Measurements from ENCODE around the gene LAMA5.
"Not testable (repeated sequence)": the region's sequence is repeated elsewhere in the genome, so short reads cannot be mapped to it uniquely, and the experiment has no call there.

The LAMA5 gene

DNA sequence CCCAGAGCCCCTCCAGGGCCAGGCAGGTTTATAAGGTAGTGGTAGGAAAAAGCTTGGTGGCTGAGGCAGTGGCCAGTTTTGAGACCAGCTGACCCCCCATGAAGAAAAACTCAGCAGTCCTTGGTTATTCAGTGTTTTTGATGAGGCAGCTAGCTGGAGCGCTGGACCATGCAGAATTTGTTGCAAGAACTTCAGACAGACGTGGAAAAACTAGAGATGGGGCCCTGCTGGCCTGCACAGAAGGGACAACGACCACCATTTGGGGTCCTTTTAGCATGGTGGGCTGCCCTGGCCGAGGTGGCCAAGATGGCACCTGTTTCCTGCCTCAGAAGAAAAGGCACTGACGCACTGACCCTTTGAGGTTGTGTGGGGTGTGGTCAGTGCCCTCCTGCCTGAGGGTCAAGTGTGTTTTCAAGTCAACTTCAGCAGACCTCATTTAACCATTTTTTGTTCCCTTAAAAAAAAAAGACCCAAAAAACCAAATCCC lies 22.5 kb upstream of the LAMA5 start:
- in situ Hi-C loops (cut with HindIII; ENCODE audit: low sequenced_read_pairs) = loop anchor here (10.0 kb wide), 1 partner anchor 95 kb away; no protein-coding TSS in a partner anchor

DNA sequence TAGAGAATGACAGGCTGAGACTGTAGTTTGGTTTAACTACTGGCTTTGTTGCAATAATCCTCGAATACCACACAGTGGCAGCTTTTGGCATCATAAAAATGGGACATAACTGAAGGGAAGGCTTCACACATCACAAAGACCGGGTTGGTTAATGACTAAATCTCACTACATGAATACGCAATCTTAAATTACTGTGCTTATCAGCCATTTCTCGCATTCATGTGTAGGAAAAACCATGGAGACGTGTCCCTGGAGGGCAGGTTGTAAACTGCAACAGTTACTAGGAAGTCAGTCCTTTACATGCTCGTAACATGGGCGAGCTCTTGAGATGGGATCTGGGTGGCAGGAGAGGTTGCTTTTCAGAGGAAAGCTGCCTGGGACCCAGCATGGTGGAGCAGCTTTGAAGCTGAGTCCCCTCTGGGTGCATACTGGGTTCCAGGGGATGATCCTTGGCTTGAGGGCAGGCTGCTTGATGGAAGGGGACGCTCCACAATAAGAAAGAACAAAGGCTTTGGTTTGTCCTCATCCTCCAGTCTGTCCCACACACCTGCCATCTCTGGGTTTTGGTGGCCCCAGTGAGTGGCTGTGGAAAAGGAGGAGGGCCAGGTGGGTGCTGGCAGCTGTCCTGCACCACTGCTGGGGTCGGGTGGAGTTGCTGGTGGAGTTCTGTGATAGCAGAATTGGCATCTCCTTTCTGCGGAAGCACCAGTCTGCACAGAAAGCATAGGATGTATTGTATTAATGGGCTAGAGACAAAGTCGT lies 21.9 kb upstream of the LAMA5 start:
- in situ Hi-C loops (cut with HindIII; ENCODE audit: low sequenced_read_pairs) = loop anchor here (10.0 kb wide), 1 partner anchor 94 kb away; no protein-coding TSS in a partner anchor

DNA sequence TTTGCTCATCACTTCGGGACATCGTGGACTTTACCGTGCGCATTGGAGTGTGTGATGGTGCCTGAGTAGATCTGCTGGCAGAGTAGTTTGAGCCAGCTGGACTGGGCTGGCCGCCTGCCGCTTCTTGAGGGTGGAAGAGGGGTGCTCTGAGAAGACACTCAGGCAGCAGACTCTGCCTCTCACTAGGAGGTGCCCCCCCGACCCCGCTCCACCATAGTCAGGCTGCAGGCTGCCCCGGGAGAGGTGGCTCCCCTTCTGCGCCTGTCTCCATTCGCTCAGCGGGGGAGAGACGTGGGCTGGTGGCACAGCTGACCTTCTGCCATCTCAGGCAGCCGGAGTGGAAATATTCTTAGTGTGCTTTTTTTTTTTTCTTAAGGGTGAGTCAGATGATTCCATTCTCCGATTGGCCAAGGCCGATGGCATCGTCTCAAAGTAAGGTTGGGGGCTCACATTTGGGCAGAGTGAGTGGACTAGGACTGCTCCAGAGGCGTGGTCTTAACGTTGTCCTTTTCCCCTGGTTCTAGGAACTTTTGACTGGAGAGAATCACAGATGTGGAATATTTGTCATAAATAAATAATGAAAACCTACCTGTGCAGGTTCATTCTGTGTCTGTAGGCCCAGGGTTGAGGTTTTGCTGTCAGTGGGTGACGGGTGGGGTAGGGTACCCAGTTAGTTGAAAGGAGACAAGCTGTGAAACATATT lies 21.0 kb upstream of the LAMA5 start:
- in situ Hi-C loops (cut with HindIII; ENCODE audit: low sequenced_read_pairs) = loop anchor here (10.0 kb wide), 1 partner anchor 93 kb away; no protein-coding TSS in a partner anchor

DNA sequence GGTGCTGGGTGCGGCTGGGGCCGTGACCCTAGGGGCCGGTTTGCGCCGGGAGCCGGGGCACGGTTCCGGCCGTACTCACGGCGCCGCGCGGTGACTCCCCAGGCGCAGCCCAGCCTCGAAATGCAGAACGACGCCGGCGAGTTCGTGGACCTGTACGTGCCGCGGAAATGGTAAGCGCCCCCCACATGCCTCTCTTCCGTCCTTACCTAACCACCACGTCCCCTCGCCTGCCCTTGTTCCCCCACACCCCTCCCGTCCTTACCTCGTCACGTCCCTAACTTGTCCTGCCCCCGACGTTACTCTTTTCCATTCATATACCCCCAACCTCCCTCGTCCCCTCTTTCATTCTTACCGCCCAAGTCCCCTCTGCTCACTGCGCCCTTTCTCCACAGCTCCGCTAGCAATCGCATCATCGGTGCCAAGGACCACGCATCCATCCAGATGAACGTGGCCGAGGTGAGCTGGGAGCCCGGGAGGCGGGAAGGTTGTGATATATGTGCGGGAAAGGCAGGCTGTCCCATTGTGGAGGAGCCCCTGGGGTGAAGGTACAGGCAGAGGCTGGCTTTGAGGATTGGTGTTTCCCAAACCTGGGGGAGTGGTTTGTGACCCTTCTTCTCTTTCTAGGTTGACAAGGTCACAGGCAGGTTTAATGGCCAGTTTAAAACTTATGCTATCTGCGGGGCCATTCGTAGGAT lies 20.3 kb upstream of the LAMA5 start:
- in situ Hi-C loops (cut with HindIII; ENCODE audit: low sequenced_read_pairs) = loop anchor here (10.0 kb wide), 1 partner anchor 93 kb away; no protein-coding TSS in a partner anchor

DNA sequence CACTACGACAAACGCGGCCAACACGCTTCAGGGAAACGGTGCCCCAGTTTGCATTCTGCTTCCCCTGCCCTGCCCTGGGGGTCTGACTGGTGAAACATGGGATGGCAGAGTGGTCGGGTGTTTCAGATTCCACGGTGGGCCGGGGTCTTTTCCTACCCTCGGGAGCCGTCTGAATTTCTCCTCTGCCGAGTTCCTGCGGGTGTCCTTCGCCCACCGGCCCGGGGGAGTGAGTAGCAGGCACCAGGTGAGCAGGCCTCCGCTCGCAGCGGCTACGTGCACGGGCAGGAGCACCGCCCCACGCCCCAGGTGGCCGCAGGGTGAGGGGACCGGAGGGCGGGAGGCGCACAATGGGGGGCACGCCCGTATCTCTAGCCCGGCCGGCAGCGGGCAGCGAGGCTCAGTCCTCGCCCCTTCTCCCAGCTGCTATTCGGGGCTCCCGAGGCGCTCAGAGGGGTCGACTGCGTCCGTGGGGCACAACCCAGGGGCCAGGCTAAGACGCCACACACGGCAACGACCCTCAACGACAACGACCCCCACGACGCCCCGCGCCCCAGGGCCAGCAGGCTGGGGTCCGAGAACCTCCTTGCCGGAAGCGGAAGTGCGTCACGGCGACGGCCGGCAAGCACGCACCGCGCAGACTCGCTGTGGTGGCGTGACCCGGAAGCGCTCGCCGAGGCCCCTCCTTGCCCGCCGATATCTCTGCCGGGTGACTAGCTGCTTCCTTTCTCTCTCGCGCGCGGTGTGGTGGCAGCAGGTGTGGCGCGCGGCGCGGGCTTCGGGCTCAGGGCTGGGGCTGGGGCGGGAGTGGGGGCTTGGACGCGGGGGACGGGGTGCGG lies 19.5 kb upstream of the LAMA5 start, which contains the start of gene RPS21:
Gene RPS21, plus strand, starts transcription at position 721 of the 836 bp plus-strand sequence. CDS start 236 bp downstream, outside the sequence.
- in situ Hi-C loops (cut with HindIII; ENCODE audit: low sequenced_read_pairs) = loop anchor here (10.0 kb wide), 1 partner anchor 92 kb away; no protein-coding TSS in a partner anchor

DNA sequence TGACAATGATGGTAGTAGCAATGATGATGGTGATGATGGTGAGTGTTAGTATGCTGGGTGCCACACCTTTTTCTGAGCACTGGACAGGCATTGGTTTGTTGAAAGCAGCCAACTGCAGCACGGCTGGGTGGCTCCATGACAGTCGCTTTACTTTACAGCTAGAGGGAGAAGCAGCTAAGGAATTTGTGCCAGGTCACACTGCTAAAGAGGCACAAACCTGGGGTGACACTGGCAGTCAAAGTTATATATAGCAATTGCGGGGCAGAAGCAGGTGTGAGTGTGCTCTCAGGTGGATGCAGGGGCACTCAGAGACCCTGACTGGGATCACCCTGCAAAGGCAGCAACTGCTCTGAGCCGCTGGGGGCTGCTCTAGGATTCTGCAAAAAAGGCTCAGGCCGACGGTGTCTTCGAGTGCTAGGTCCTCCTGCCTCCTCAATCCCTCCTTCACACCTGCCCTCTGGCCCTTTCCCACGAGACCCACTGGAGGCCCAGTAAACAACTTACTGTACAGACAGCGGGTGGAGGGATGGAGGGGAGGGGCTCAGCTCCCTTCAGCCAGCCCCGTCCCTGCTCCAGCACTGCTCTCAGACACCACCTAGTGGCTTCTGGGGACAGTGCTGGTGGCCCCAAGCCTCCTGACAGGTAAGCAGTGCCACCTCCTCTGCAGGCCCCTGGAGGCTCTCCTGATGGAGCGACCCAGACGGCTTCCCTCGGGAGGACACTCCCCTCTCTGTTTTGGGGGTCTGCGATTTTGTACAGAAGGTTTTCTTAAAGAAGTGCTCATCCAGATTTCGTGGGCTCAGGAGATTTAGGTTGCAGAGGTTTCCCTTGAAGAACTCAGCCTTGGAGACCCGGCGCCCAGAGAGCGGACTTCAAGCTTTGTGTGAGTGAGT lies 15.4 kb upstream of the LAMA5 start:
- in situ Hi-C loops (cut with HindIII; ENCODE audit: low sequenced_read_pairs) = loop anchor here (10.0 kb wide), 1 partner anchor 88 kb away; no protein-coding TSS in a partner anchor

DNA sequence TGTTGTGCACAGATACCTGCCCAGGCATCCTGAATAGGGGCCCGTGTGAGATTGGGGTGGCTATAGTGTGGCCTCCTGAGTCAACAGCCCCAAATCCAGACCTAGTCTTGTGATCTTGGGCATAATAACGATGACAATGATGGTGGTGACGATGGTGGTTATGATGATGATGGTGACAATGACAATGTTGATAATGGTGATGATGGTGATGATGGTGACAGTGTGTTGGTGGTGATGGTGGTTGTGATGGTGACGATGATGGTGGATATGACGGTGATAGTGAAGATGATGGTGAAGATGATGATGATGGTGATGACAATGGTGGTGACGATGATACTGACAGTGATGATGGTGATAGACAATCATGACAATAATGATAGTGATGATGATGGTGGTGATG lies 14.7 kb upstream of the LAMA5 start:
- in situ Hi-C loops (cut with HindIII; ENCODE audit: low sequenced_read_pairs) = loop anchor here (10.0 kb wide), 1 partner anchor 87 kb away; no protein-coding TSS in a partner anchor

DNA sequence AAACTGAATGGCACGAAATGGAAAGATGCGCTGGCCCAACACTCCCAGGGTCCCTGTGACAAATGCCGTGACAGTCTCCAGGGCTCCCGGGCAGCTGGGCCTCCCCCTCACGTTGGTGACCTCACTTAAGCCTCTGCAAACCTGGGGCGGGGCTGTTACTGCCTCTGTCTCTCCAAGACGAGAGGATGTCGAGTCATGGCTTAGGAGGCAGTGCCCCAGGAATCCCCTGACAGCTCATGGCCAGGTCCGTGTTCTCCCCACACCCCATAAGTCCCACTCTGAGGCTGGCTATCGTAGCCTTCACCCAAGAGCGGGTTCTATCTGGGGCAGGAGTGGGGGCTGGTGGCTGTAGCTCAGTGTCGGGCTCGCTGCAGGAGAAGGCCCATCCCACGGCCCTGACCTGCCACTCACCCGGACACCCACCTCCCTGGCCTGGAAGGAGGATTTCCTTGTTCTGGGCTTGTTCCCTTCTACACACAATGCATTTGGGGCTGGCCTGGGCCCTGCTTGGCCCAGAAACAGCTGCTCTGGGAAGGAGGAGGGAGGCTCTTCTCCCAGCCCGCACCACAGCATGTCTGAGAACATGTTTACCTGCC lies 14.2 kb upstream of the LAMA5 start:
- in situ Hi-C loops (cut with HindIII; ENCODE audit: low sequenced_read_pairs) = loop anchor here (10.0 kb wide), 1 partner anchor 86 kb away; no protein-coding TSS in a partner anchor

DNA sequence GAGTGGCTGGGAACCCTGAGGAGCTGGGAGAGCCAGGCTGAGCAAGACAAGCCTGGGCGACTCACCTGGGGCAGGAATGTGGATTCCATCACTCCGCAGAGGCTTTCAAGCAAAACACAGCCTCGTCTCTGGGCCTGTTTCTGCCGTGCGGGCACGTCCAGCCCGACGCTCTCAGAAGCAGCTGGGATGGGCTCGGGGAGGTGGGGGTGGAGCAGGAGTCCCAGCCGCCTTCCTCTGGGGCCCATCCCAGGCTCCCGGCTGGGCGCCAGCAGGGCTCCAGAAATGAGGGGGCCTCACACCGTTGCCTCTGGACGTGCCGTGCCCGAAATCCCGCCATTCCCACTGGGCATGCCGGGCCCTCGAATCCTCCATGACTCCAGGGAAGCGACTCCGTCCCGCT lies 11.1 kb upstream of the LAMA5 start:
- in situ Hi-C loops (cut with HindIII; ENCODE audit: low sequenced_read_pairs) = no loop called here

DNA sequence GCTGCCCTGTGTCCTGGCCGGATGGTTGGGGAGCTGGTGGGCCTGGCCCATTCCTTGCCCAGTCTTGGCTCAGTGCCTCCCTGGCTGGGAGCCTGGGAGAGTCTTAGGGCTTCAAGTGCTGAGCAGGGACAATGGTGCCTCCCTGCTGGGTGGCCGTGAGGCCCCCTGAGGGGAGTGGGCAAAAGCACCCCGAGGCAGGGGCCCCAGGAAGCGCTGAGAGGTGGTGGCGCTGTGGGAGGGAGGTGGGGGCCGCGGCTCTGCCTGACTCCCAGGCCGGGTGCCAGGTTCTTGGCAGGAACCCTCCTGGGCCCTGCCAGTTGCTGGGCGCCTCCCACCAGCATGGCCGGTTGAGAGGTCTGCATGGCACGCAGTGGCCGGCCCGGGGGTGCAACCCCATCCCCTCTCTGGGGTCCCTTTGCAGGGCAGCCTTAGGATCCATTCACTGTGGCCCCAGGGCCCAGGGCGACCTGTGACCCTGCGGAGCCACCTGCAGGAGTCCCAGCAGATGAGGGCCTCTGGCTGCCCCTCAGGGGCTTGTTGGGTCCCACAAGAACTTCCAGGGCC lies 10.6 kb upstream of the LAMA5 start:
- in situ Hi-C loops (cut with HindIII; ENCODE audit: low sequenced_read_pairs) = no loop called here

DNA sequence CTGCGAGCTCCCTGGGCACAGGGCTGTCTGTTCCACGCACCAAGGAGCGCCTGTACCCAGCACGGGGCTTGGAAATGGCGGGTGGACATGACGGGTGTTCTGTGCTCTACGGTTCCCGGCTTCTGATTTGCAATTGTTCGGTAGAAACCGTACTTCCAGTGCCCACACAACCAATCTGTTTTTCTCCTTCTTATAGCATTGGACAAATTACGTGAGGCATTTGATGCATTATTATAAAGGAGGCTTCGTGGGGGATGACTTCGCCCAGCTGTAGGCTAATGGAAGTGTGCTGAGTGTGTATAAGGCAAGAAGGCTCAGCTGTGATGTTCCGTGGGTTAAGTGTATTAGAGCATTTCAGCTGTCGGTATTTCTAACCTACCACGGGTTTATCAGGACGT lies 10.0 kb upstream of the LAMA5 start:
- in situ Hi-C loops (cut with HindIII; ENCODE audit: low sequenced_read_pairs) = no loop called here

DNA sequence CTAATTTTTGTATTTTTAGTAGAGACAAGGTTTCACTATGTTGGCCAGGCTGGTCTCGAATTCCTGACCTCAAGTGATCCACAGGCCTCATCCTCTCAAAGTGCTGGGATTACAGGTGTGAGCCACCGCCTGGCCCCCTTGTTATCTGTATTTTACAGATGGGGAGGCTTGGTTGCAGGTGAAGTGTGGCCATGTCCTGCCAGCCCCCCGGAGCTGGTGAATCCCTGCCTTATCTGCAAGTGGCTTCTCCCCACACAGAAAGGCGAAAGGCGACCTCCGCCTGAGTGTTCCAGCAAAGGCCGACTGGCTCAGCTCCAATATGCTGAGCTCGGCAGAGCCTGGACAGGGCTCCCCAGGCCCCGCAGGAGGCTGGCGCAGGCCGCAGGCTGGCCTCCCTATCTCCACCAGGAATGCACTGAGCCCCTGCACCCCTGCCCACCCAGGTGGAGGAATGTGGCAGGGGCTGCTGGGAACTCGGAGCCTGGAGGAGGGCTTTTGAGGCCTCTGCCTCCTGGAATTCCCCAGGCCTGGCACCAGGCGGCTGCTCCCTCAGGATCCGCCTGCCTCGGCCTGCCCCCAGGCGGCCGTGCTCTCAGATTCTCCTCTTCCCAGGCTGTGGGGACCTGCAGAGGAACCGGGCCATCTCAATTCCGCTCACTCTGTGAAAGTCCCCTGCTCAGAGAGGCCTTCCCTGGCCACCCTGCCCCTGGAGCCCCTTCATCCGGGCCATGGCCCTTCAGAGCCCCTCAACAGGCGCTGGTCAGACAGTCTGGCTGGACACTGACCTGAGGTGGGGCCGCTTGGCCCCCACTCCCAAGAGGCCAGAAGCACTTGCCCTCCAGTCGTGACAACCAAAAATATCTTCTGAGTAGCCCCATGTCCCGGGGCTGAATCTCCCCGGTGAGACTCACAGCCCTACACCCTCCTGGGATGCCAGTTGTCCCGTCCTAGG lies 9.3 kb upstream of the LAMA5 start:
- in situ Hi-C loops (cut with HindIII; ENCODE audit: low sequenced_read_pairs) = no loop called here

DNA sequence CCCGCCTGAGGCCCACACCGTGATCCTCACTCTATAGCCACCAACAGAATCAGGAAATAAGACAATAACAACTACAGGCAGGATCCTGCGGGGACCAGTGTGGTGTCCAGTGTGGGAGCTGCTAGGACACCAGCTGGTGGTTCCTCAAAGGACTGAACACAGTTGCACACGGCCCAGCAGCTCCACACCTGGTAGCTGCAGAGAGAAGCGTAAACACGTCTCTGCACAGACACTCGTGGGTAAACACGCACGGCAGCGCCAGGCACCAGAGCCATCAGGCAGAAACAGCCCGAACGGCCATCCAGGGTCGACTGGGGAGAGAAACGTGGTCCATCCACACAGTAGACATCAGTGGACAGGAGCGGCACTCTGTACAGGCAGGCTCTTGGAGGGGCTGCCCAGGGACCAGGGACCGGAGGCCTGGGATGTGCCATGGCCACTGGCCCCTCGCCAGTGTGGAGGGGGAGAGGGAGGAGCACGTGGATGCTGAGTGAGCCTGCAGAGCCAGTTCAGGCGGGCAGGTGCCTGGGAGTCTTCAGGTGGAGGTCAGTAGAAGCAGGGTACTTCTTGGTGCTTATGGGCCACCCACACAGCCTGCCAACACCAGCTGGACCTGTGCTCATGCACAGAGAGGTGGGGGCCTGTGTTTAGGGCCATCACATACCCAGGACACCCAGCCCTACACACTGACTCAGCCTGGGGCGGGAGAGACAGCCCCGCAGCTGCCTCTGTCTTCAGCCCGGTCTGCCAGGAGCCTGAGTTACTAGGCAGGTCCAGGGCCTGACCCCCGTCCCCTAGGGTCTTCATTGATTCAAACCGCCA lies 7.4 kb upstream of the LAMA5 start:
- in situ Hi-C loops (cut with HindIII; ENCODE audit: low sequenced_read_pairs) = no loop called here

DNA sequence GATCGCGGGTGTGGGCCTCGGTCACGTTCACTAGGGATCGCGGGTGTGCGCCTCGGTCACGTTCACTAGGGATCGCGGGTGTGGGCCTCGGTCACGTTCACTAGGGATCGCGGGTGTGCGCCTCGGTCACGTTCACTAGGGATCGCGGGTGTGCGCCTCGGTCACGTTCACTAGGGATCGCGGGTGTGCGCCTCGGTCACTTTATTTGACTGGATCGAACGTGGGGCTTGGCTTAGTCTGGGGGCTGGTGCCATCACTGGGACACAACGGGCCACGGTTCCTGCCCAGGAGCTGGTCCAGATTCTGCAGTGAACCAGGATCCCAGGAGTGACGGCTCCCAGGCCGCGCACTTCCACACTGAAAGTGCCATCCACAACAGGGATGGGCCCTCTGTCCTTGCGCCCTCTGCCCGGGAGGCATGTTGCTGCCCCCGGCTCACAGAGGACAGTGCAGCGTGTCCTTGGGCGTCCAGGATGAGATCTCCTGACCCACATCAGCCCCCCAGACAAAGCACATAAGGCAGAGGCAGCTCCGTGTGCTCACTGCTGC lies 6.6 kb upstream of the LAMA5 start:
- in situ Hi-C loops (cut with HindIII; ENCODE audit: low sequenced_read_pairs) = not testable (repeated sequence)

DNA sequence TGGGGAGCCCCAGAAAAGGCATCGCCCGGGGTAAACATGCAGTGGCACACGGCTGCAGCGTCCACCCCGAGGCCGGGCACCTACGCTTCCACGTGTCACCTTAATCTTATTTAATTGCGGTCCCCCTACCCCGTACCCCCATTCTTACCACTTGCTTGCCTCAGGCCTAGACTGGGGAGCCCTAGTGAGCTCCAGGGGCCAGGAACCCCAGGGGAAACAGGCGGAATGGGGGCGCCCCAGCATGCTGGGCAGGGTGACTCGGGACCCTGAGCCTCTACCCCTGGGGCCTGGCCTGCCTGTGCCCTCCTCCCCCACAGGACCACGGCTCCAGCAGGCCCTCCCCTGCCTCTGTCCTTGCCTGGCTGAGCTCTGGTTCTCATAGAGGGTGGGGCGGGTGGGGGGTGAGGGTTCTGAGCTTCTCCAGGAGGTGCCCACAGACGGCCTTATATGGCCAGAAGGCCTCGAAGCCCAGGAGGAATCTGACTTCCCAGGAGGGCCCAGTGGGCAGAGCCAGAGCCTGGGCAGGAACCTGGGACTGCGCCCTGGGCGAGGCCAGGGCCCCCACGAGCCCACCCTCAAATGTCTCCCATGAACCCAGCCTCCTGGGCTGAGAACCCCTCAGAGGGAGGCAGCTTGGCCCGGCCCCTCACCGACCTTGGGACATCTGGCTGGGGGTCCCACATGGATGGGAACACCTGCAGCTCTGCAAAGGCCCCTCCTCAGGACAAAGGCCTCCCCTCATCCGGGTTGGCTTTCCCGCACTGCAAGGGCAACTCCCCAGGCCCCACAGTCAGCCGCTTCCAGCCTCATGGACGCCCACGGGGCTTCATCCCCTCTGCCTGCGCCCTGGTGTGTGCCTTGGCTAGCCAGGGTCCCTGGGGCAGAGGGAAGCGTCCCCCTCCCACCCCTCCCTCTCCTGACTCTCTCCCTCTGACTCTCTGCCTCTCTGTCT lies 5.2 kb upstream of the LAMA5 start:
- in situ Hi-C loops (cut with HindIII; ENCODE audit: low sequenced_read_pairs) = no loop called here
